H1 (cell line): ENCODE results near the gene ZNF648. TPM values are rescaled to one million over a fixed set of nuclear protein-coding genes. Genes with fewer than 3 reads are reported as not detected.

ENCODE experiments used
- CTCF ChIA-PET: fragments of 300-600 bp; sonication (Branson Sonifier 250); formaldehyde crosslinking; loops from one replicate; lab custom pipeline; 2021; ENCODE audit not compliant: partially characterized antibody; lab: Charles Lee
- POLR2A ChIA-PET: fragments of 300-600 bp; sonication (Branson Sonifier 250); formaldehyde crosslinking; loops from one replicate; lab custom pipeline; 2021; ENCODE audit warnings: inconsistent platforms; ENCODE audit not compliant: partially characterized antibody; lab: Charles Lee
- DNase-seq, 2 experiments: peaks; one replicate each; pipeline versions ENCODE4 v3.0.0 to v3.0.0-alpha.2; 2010 to 2022; ENCODE audit warnings: low spot score in 2 of 2, low read depth in 1 of 2, mixed read lengths in 1 of 2
- FAIRE-seq: peaks from 2 replicates; lab custom pipeline; 2011; peaks lifted over from hg19 to GRCh38; lab: Jason Lieb, UNC
- H2AFZ ChIP-seq: 2 replicates; pipeline ENCODE4 v1.8.1; 2012; ENCODE audit warnings: low read length, inconsistent platforms
- H2AK5ac ChIP-seq: 2 replicates; pipeline ENCODE4 v1.6.1; 2013; ENCODE audit warnings: low read depth, low read length
- H2BK120ac ChIP-seq: replicated peaks from 2 replicates; pipeline ENCODE3; 2013; ENCODE audit warnings: low read depth, low read length, inconsistent platforms
- H2BK12ac ChIP-seq: 2 replicates; pipeline ENCODE4 v1.6.1; 2013; ENCODE audit warnings: low read depth, low read length
- H2BK15ac ChIP-seq: 2 replicates; pipeline ENCODE4 v1.6.1; 2013; ENCODE audit warnings: low read length
- H2BK20ac ChIP-seq: 2 replicates; pipeline ENCODE4 v1.6.1; 2013; ENCODE audit warnings: low read length
- H2BK5ac ChIP-seq: 2 replicates; pipeline ENCODE4 v1.6.1; 2013; ENCODE audit warnings: low read depth, low read length
- H3K14ac ChIP-seq: 2 replicates; pipeline ENCODE4 v1.6.1; 2013; ENCODE audit warnings: inconsistent platforms; ENCODE audit not compliant: insufficient read length
- H3K18ac ChIP-seq: 2 replicates; pipeline ENCODE4 v1.6.1; 2013; ENCODE audit warnings: low read length; ENCODE audit errors: extremely low read depth
- H3K23ac ChIP-seq: 2 replicates; pipeline ENCODE4 v1.6.1; 2013; ENCODE audit warnings: inconsistent platforms; ENCODE audit not compliant: insufficient read length
- H3K23me2 ChIP-seq: 2 replicates; pipeline ENCODE4 v1.6.1; 2013; ENCODE audit warnings: low read depth, low read length
- H3K27ac ChIP-seq: 2 replicates; pipeline ENCODE4 v1.6.1; 2011; ENCODE audit warnings: low read depth, low read length, inconsistent platforms
- H3K27me3 ChIP-seq, 4 experiments: replicated peaks in 1 of 4; 1 replicate in 1 of 4; 2 replicates in 3 of 4; pipeline versions ENCODE4 v1.6.1 to v1.8.1; 2011 to 2013; ENCODE audit warnings: low read length in 3 of 4, mild to moderate bottlenecking in 3 of 4, inconsistent platforms in 2 of 4, mixed read lengths in 2 of 4, moderate library complexity in 1 of 4; ENCODE audit not compliant: control insufficient read depth in 3 of 4, insufficient read depth in 3 of 4; ENCODE audit errors: extremely low read depth in 1 of 4
- H3K36me3 ChIP-seq, 4 experiments: 2 replicates each; pipeline versions ENCODE4 v1.6.1 to v1.8.1; 2011 to 2013; ENCODE audit warnings: mild to moderate bottlenecking in 4 of 4, low read length in 3 of 4, moderate library complexity in 2 of 4, control low read depth in 1 of 4, inconsistent platforms in 1 of 4; ENCODE audit not compliant: insufficient read depth in 4 of 4, control insufficient read depth in 2 of 4
- H3K4ac ChIP-seq: replicated peaks from 2 replicates; pipeline ENCODE3; 2013; ENCODE audit warnings: low read length, low read depth, mixed read lengths, inconsistent platforms; ENCODE audit not compliant: insufficient read length
- H3K4me1 ChIP-seq, 4 experiments: replicated peaks in 1 of 4; 1 replicate in 1 of 4; 2 replicates in 3 of 4; pipeline versions ENCODE4 v1.6.1 to v1.8.1; 2011 to 2013; ENCODE audit warnings: low read length in 3 of 4, inconsistent platforms in 2 of 4, mixed read lengths in 1 of 4; ENCODE audit not compliant: insufficient read depth in 4 of 4, control insufficient read depth in 3 of 4
- H3K4me2 ChIP-seq, 2 experiments: 2 replicates each; pipeline versions ENCODE4 v1.6.1 to v1.8.1; 2011 to 2013; ENCODE audit warnings: low read depth in 2 of 2, low read length in 2 of 2, control low read depth in 1 of 2, inconsistent platforms in 1 of 2, mild to moderate bottlenecking in 1 of 2; ENCODE audit not compliant: insufficient read depth in 1 of 2
- H3K4me3 ChIP-seq, 4 experiments: fragments of 200-600, 300-600 bp in 1 of 4; sonication (generic), shearing (Covaris generic), sonication (Bioruptor Twin) in 1 of 4; 2 replicates each; pipeline versions ENCODE4 v1.5.1 to v1.8.1; 2011 to 2016; ENCODE audit warnings: low read length in 4 of 4, low read depth in 3 of 4, control low read depth in 2 of 4, inconsistent platforms in 2 of 4, mild to moderate bottlenecking in 2 of 4, mixed read lengths in 1 of 4, moderate library complexity in 1 of 4; ENCODE audit not compliant: insufficient read depth in 2 of 4; ENCODE audit errors: extremely low read depth in 1 of 4
- H3K56ac ChIP-seq: replicated peaks from 2 replicates; pipeline ENCODE3; 2013; ENCODE audit warnings: low read depth, mild to moderate bottlenecking, mixed read lengths, low read length, inconsistent platforms; ENCODE audit not compliant: insufficient read length
- H3K79me1 ChIP-seq: 2 replicates; pipeline ENCODE4 v1.6.1; 2013; ENCODE audit warnings: low read depth, low read length, control low read depth
- H3K79me2 ChIP-seq, 2 experiments: 2 replicates each; pipeline versions ENCODE4 v1.6.1 to v1.8.1; 2012 to 2013; ENCODE audit warnings: low read length in 2 of 2, mild to moderate bottlenecking in 2 of 2, inconsistent platforms in 1 of 2; ENCODE audit not compliant: insufficient read depth in 2 of 2, control insufficient read depth in 1 of 2
- H3K9ac ChIP-seq, 4 experiments: replicated peaks in 1 of 4; 1 replicate in 1 of 4; 2 replicates in 3 of 4; pipeline versions ENCODE4 v1.6.1 to v1.8.1; 2011 to 2013; ENCODE audit warnings: low read depth in 3 of 4, low read length in 3 of 4, control low read depth in 2 of 4, mild to moderate bottlenecking in 2 of 4, moderate library complexity in 2 of 4, inconsistent platforms in 1 of 4; ENCODE audit errors: extremely low read depth in 1 of 4
- H3K9me3 ChIP-seq, 2 experiments: 2 replicates each; pipeline versions ENCODE4 v1.6.1 to v1.8.1; 2012 to 2013; ENCODE audit warnings: mild to moderate bottlenecking in 2 of 2, moderate library complexity in 2 of 2, control low read depth in 1 of 2, inconsistent platforms in 1 of 2, low read depth in 1 of 2, low read length in 1 of 2, mixed read lengths in 1 of 2; ENCODE audit not compliant: insufficient read depth in 2 of 2
- H4K20me1 ChIP-seq, 2 experiments: replicated peaks in 1 of 2; 2 replicates each; pipeline versions ENCODE3 to v1.8.1; 2011 to 2013; ENCODE audit warnings: inconsistent platforms in 2 of 2, low read length in 2 of 2, mild to moderate bottlenecking in 1 of 2; ENCODE audit not compliant: insufficient read depth in 2 of 2, control insufficient read depth in 1 of 2
- H4K5ac ChIP-seq: 2 replicates; pipeline ENCODE4 v1.6.1; 2013; ENCODE audit warnings: low read length, low read depth, mixed read lengths, inconsistent platforms; ENCODE audit not compliant: insufficient read length
- H4K8ac ChIP-seq: 2 replicates; pipeline ENCODE4 v1.8.0; 2013; ENCODE audit warnings: mild to moderate bottlenecking, moderate library complexity, low read length, inconsistent platforms; ENCODE audit not compliant: insufficient read depth; ENCODE audit errors: extremely low read depth
- H4K91ac ChIP-seq: replicated peaks from 2 replicates; pipeline ENCODE3; 2013; ENCODE audit warnings: low read length, mixed read lengths, inconsistent platforms; ENCODE audit not compliant: insufficient read length
- CBX5 ChIP-seq: fragments of 300-800, 300-1000 bp; sonication (generic); IDR thresholded peaks from 2 replicates; pipeline ENCODE4 v1.7.1; 2016; ENCODE audit warnings: antibody characterized with exemption, low read length, low read depth
- CREB1 ChIP-seq: IDR thresholded peaks from 2 replicates; pipeline ENCODE4 v1.6.1; 2012; ENCODE audit warnings: inconsistent platforms
- HDAC6 ChIP-seq: IDR thresholded peaks from one replicate; pipeline ENCODE4 v1.7.1; 2012; ENCODE audit warnings: low read depth, mild to moderate bottlenecking, inconsistent platforms, low read length, moderate library complexity
- KDM1A ChIP-seq: fragments of 200-600, 300-600 bp; sonication (generic); IDR thresholded peaks from 2 replicates; pipeline ENCODE4 v1.7.1; 2016; ENCODE audit warnings: mild to moderate bottlenecking, low read length, borderline replicate concordance
- KDM5A ChIP-seq: fragments of 200-600 bp; IDR thresholded peaks from 2 replicates; pipeline ENCODE4 v1.7.1; 2012; ENCODE audit warnings: mild to moderate bottlenecking, low read length, inconsistent platforms, mixed read lengths
- NANOG ChIP-seq: IDR thresholded peaks from 2 replicates; pipeline ENCODE4 v1.6.1; 2011; ENCODE audit warnings: low read length, low read depth, mild to moderate bottlenecking, inconsistent platforms; ENCODE audit not compliant: insufficient read depth, poor library complexity, severe bottlenecking
- RAD21 ChIP-seq, 2 experiments: IDR thresholded peaks in 1 of 2; conservative IDR thresholded peaks in 1 of 2; 2 replicates each; pipeline ENCODE4 v1.6.1; 2011; ENCODE audit warnings: low read depth in 2 of 2, low read length in 2 of 2, improper control_type of control experiment in 1 of 2, inconsistent platforms in 1 of 2, mild to moderate bottlenecking in 1 of 2, moderate library complexity in 1 of 2
- RBBP5 ChIP-seq: IDR thresholded peaks from 2 replicates; pipeline ENCODE4 v1.7.1; 2012; ENCODE audit warnings: low read depth, mild to moderate bottlenecking, inconsistent platforms, low read length, moderate library complexity, borderline replicate concordance
- RNF2 ChIP-seq: fragments of 200-900, 300-1000 bp; sonication (generic); IDR thresholded peaks from 2 replicates; pipeline ENCODE4 v1.7.1; 2016; ENCODE audit warnings: borderline replicate concordance, low read depth, mild to moderate bottlenecking, antibody characterized with exemption, low read length; ENCODE audit not compliant: poor library complexity, severe bottlenecking; ENCODE audit errors: missing control alignments
- SP1 ChIP-seq: IDR thresholded peaks from 2 replicates; pipeline ENCODE4 v1.6.1; 2011; ENCODE audit warnings: low read depth, low read length
- SRF ChIP-seq: IDR thresholded peaks from 2 replicates; pipeline ENCODE4 v1.6.1; 2011; ENCODE audit warnings: mild to moderate bottlenecking, low read depth, low read length, moderate library complexity
- TAF7 ChIP-seq: optimal IDR thresholded peaks from 2 replicates; pipeline ENCODE3; 2011; ENCODE audit warnings: low read depth, mild to moderate bottlenecking, inconsistent platforms, low read length, moderate library complexity, borderline replicate concordance
- TBP ChIP-seq: IDR thresholded peaks from 2 replicates; pipeline ENCODE4 v1.6.1; 2011; ENCODE audit warnings: low read depth, low read length, improper control_type of control experiment
- TEAD4 ChIP-seq: IDR thresholded peaks from 2 replicates; pipeline ENCODE4 v1.6.1; 2012; ENCODE audit warnings: low read depth, low read length, inconsistent platforms, mixed read lengths
- YY1 ChIP-seq: IDR thresholded peaks from 2 replicates; pipeline ENCODE4 v1.6.1; 2011; ENCODE audit warnings: low read depth, mild to moderate bottlenecking, low read length
- WGBS, 2 experiments: shearing (Covaris generic) in 1 of 2; methylation state at CpG; one replicate each; pipeline versions ENCODE4 v1.1.6 to v1.1.7; 2013 to 2015; ENCODE audit warnings: low lambda C conversion rate in 2 of 2, mixed read lengths in 2 of 2, inconsistent platforms in 1 of 2, low coverage in 1 of 2, missing lambda C conversion rate in 1 of 2; ENCODE audit not compliant: insufficient replicate concordance in 2 of 2, insufficient coverage in 1 of 2, insufficient read length in 1 of 2; ENCODE audit errors: extremely low coverage in 1 of 2, missing lambda C conversion rate in 1 of 2; 5-methylcytosine and 5-hydroxymethylcytosine counted together
- polyA plus RNA-seq, 7 experiments: library from polyadenylated mRNA; depleted of rRNA in 3 of 7; stranded (reverse) in 5 of 7; unstranded in 2 of 7; fragments of >200 nt in 5 of 7; fragments of 200-250 nt in 2 of 7; gene quantifications; 1 replicate in 5 of 7; 2 replicates in 1 of 7; 4 replicates in 1 of 7; pipeline versions ENCODE4 v1.2.1 to v1.2.3, GENCODE V29; 2011 to 2013; ENCODE audit warnings: missing spikeins in 2 of 7, mixed read lengths in 2 of 7
- total RNA-seq: library from RNA; stranded (reverse); fragmentation: NEBNext Ultra II Directional; extraction: Animal tissue kit (Norgen Biotek cat#: 25700); gene quantifications from 2 replicates; pipeline ENCODE4 v1.2.1, GENCODE V29; 2021

ZNF648 gene
- total and polyA plus RNA-seq, 2 of the 8 experiments (the other 6 are each of a cell fraction or from before 2014, with no cell fraction given): 0.20 to 0.53 TPM

DNA sequence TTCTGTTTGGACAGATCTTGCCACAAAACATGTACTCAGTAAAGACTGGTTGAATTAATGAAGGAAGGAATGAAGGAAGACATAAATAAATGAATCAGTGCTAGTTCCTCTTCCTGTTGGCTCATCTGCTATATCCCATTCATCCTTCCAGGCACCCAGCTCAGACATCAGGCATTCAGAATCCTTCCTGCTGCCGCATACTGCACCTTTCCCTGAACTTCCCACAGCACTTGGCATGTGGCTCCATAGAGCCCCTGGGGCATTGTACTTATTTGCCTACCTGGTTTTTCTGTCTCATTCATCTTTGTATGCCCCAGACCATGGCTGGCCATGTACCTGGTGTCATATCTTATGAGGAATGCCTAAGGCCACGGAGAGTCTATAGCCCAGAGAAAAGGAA lies 34.4 kb upstream of the ZNF648 start:
- no peak overlapping the region for H4K91ac ChIP-seq

More for the DNA sequence above, 34.4 kb upstream of the ZNF648 start:
- H3K4me1 ChIP-seq: peaks cover 2 to 11% (median 7%) of the 10 kb centered on the region in 4 experiments; a peak in 6 of 7 replicates
- no peaks in the 10 kb centered on the region for H4K20me1 ChIP-seq
- no peak overlapping the region for H2BK120ac ChIP-seq
- no peaks in the 10 kb centered on the region; a peak in 1 of 4 replicates for H3K9me3 ChIP-seq
- no peak overlapping the region for H4K5ac ChIP-seq
- POLR2A ChIA-PET: no interaction called here
- H3K18ac ChIP-seq: no peak overlapping the region
- DNase-seq (no peak), FAIRE-seq (no peak)
- H4K8ac ChIP-seq: no peak overlapping the region
- H3K56ac ChIP-seq: no peak overlapping the region
- H3K9ac ChIP-seq: no peak overlapping the region
- no peaks in the 10 kb centered on the region; a peak in 1 of 8 replicates for H3K36me3 ChIP-seq
- no peak overlapping the region for H3K4ac ChIP-seq
- H2BK15ac ChIP-seq: no peak overlapping the region
- no peaks in the 10 kb centered on the region for H3K23me2 ChIP-seq
- H3K27me3 ChIP-seq: no peaks in the 10 kb centered on the region
- H3K79me2 ChIP-seq: no peaks in the 10 kb centered on the region
- no peak overlapping the region for H3K4me3 ChIP-seq
- no peak overlapping the region for H2AFZ ChIP-seq
- no peak overlapping the region for H2AK5ac ChIP-seq
- WGBS, 2 experiments: 92% methylated on average over 2 of the region's 2 CpGs; no CpG with 5 or more reads in 1 of the 2 experiments
- H3K23ac ChIP-seq: no peak overlapping the region
- H3K79me1 ChIP-seq: no peaks in the 10 kb centered on the region
- CTCF ChIA-PET: interaction anchor here (0.6 to 3.1 kb wide), 6 partner anchors 8 to 688 kb away, joined by 3 to 27 read pairs (median 8); no protein-coding TSS in a partner anchor
- H2BK20ac ChIP-seq: no peak overlapping the region
- H3K14ac ChIP-seq: no peak overlapping the region
- H3K4me2 ChIP-seq: no peak overlapping the region
- no peak overlapping the region for H2BK12ac ChIP-seq
- no peak overlapping the region for H2BK5ac ChIP-seq
- no peak overlapping the region for H3K27ac ChIP-seq
- TF ChIP-seq KDM1A: no peak
- TF ChIP-seq NANOG: no peak
- TF ChIP-seq CBX5: no peak
- TF ChIP-seq RNF2: no peak
- TF ChIP-seq SRF: no peak
- TF ChIP-seq HDAC6: no peak
- TF ChIP-seq YY1: no peak
- TF ChIP-seq SP1: no peak
- TF ChIP-seq TAF7: no peak
- TF ChIP-seq TEAD4: no peak
- no peak for TF ChIP-seq CREB1
- no peak for TF ChIP-seq KDM5A
- TF ChIP-seq TBP: no peak
- no peak for TF ChIP-seq RBBP5
- TF ChIP-seq RAD21 (IDR thresholded peaks at IDR 0.05 in 1 of 2, conservative IDR thresholded peaks at IDR 0.05 in 1 of 2; ENCODE audit: low read depth in 2 of 2, low read length in 2 of 2): no peak
